Fibroblast of the aortic adventitia (primary cell): ENCODE measurements around the gene HNF1B. TPM values are rescaled to one million over a fixed set of nuclear protein-coding genes. Genes with fewer than 3 reads are reported as not detected.
A peak's percentile ranks its signal among the peaks of the same experiment; 100 is the strongest.

Experiments used
- DNase-seq: peaks from one replicate; pipeline ENCODE4 v3.0.0-alpha.2; 2010; ENCODE audit warnings: low read depth
- H3K4me3 ChIP-seq: 2 replicates; pipeline ENCODE4 v1.5.1; 2011; ENCODE audit warnings: low read depth, mild to moderate bottlenecking, control low read depth, low read length, moderate library complexity
- total RNA-seq: library from RNA; depleted of rRNA; stranded (reverse); fragments of >200 nt; gene quantifications from 2 replicates; pipeline ENCODE4 v1.2.3, GENCODE V29; 2012; ENCODE audit warnings: low replicate concordance
- TF ChIP-seq, protein P1 (sequence below): IDR thresholded peaks from 2 replicates; pipeline ENCODE4 v1.5.1; 2011; ENCODE audit warnings: mild to moderate bottlenecking, low read length, control low read depth, inconsistent platforms; ENCODE audit not compliant: insufficient read depth

The HNF1B gene
- total RNA-seq, 1 donor = not detected

DNA sequence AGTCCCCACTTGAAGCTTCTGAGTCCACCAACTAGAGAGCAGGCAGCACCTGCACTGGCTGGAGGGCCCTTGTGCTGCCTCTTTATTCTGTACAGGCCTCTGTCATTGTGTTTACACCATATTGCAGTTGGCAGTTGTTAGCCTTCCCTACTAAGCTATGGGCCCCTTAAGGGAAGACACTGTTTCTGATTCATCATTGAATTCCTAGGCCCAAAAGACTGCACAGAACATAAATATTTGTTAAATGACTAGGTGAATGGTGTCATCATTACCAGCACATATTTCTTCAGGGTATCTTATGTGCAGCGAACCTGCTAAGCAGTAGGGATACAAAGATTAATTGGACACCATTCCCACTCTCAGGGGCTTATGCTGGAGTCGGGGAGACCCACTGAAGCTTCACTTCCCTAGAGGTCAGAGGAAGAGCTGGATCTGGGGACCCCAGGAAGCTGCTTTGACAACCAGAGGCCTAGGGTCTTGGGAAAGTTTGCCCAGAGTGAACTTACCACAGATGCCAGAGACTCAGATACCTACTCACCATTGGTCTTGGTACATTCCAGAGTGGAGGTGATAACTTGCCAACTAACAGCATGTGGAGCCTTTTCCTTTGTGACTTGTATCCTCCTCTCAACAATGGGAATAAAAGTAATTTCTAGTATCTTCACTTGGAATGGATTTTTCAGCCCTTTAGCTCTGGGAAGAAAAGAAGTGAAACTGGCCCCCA, 72.9 kb downstream of the HNF1B start:
- no peak overlapping the region for H3K4me3 ChIP-seq
- TF ChIP-seq, protein P1, sequence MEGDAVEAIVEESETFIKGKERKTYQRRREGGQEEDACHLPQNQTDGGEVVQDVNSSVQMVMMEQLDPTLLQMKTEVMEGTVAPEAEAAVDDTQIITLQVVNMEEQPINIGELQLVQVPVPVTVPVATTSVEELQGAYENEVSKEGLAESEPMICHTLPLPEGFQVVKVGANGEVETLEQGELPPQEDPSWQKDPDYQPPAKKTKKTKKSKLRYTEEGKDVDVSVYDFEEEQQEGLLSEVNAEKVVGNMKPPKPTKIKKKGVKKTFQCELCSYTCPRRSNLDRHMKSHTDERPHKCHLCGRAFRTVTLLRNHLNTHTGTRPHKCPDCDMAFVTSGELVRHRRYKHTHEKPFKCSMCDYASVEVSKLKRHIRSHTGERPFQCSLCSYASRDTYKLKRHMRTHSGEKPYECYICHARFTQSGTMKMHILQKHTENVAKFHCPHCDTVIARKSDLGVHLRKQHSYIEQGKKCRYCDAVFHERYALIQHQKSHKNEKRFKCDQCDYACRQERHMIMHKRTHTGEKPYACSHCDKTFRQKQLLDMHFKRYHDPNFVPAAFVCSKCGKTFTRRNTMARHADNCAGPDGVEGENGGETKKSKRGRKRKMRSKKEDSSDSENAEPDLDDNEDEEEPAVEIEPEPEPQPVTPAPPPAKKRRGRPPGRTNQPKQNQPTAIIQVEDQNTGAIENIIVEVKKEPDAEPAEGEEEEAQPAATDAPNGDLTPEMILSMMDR = no peak
- peak; percentile 65 for DNase-seq

GRCh38 chr17:37671028-37671823, 73.6 kb downstream of the HNF1B start:
- TF ChIP-seq, protein P1 = no peak
- H3K4me3 ChIP-seq = no peak overlapping the region
- DNase-seq = no peak

DNA sequence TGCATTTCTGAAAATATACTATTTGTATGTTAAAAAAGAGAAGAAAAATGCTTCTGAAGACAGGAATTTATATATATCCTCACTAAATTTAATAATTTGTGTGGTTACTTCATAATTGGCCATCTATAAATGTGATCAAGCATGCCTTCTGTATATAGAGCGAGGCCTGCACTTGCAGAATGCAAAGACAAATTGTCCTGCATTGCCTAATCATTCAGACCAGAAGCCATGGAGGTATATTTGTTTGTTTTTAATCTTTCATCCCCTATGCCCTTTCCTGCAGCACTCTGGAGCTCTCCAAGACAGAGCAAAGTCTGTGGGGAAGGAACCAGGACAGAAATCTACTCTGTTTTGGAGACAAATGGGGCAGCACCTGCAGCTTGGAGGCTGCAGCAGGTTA, 77.8 kb downstream of the HNF1B start:
- no peak overlapping the region for H3K4me3 ChIP-seq
- DNase-seq = no peak
- TF ChIP-seq, protein P1 = no peak

DNA sequence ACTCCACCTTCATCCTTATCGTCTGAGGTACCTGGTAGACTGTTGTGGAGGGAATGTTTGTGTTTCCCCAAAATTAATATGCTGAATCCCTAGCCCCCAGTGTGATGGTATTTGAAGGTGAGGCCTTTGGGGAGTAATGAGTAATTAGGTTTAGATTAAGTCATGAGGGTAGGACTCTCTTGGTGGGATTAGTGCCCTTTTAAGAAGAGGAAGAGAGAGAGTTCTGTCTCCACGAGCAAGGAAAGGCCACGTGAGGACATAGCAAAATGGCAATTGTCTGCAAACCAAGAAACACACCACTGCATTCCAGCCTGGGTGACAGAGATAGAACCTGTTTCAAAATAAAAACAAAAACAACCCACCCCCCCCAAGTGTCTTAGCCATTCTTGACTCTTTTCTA, 80.6 kb downstream of the HNF1B start:
- TF ChIP-seq, protein P1 = no peak
- no peak overlapping the region for H3K4me3 ChIP-seq
- no peak for DNase-seq

DNA sequence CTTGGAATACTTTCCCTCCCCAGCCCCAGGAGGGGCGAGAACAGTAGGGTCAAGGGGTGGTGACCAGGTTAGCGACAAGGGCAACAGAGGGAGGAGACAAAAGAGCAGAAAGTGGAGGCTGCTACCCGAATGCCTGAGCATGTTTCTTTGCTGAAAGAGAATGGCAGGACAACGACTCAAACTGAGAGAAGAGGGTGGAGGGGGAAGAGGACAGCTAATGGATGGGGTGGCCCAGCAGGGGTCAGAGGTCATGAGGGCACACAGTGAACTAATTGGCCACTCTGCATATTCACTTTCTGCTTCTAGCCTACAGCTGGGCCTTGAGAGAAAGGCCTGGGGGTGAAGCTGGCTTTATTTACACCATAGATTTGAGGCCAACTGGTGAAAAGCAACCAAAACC, 82.5 kb downstream of the HNF1B start:
- no peak overlapping the region for H3K4me3 ChIP-seq
- TF ChIP-seq, protein P1 = no peak
- no peak for DNase-seq

DNA sequence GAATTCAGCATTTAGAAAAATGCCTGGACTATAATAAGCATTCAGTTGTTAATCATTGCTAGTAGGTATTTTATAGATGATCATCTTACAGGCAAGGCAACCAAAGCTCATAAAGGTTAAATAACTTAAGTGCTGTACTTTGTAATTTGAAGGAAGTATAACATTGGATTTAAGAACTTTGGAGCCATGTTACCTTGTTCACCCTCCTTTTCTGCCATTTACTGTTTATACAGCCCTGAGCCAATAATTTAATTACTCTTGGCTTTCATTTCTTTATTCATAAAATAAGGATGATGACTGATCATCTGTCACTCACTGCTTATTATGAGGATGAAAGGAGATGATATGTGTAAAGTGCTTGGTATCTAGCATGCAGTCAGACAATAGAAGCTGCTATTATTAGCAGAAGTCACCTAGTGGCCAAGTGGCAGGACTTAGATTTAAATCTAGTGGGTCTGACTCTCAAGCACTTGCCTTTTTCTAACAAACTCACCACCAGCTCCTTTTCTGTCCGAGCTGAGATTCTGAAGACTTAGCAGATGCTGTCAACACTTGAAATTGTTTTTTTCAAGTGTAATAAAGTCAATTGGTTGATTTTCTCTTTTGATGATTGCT, 83.4 kb downstream of the HNF1B start:
- TF ChIP-seq, protein P1 = no peak
- H3K4me3 ChIP-seq = no peak overlapping the region
- DNase-seq = no peak
